Activated CD4-positive, alpha-beta T cell treated with anti-CD3 and anti-CD28 coated beads for 36 hours (primary cell): ENCODE results near the gene LIN7A. TPM values are rescaled to one million over a fixed set of nuclear protein-coding genes. Genes with fewer than 3 reads are reported as not detected.

Experiments
- ATAC-seq: fragments of 200-7000 bp; cut with Tn5 transposase; one replicate; pipeline ENCODE4 v1.10.0; 2021; ENCODE audit warnings: mild to moderate bottlenecking, moderate library complexity
- CTCF ChIA-PET: fragments of 350-600 bp; sonication (Branson Sonifier 250); formaldehyde crosslinking; loops from one replicate; lab custom pipeline; 2021; ENCODE audit warnings: antibody characterized with exemption; lab: Charles Lee
- POLR2A ChIA-PET: fragments of 350-600 bp; sonication (Branson Sonifier 250); formaldehyde crosslinking; loops from one replicate; lab custom pipeline; 2021; ENCODE audit warnings: antibody characterized with exemption, inconsistent platforms; lab: Charles Lee
- DNase-seq: peaks from one replicate; pipeline ENCODE4 v3.0.0-alpha.2; 2020
- H3K27ac Mint-ChIP-seq: one replicate; pipeline ENCODE4 v1.8.0; 2021; ENCODE audit warnings: mixed read lengths
- H3K27me3 Mint-ChIP-seq: one replicate; pipeline ENCODE4 v1.8.0; 2021; ENCODE audit warnings: mixed read lengths
- H3K36me3 Mint-ChIP-seq: one replicate; pipeline ENCODE4 v1.8.0; 2021; ENCODE audit warnings: low read depth, mixed read lengths
- H3K4me1 Mint-ChIP-seq: one replicate; pipeline ENCODE4 v1.8.0; 2021; ENCODE audit warnings: mixed read lengths
- H3K4me3 Mint-ChIP-seq: one replicate; pipeline ENCODE4 v1.8.0; 2021; ENCODE audit warnings: mild to moderate bottlenecking, moderate library complexity, mixed read lengths
- H3K9me3 Mint-ChIP-seq: one replicate; pipeline ENCODE4 v1.8.0; 2021; ENCODE audit warnings: low read depth, mixed read lengths
- intact Hi-C, 2 experiments: fragments of 100-400 bp; cut with DNase I in 1 of 2; cut with micrococcal nuclease in 1 of 2; formaldehyde crosslinking; loops; one replicate each; pipeline versions ENCODE4 v1.14.2 to v1.15.1; 2022 to 2024; cut with DNase I, micrococcal nuclease
- total RNA-seq, 2 experiments: library from RNA; stranded (reverse); gene quantifications; one replicate each; pipeline ENCODE4 v1.2.3, GENCODE V29; 2021

Gene LIN7A
- total RNA-seq, 2 experiments from 2014 or later, result not detected

DNA sequence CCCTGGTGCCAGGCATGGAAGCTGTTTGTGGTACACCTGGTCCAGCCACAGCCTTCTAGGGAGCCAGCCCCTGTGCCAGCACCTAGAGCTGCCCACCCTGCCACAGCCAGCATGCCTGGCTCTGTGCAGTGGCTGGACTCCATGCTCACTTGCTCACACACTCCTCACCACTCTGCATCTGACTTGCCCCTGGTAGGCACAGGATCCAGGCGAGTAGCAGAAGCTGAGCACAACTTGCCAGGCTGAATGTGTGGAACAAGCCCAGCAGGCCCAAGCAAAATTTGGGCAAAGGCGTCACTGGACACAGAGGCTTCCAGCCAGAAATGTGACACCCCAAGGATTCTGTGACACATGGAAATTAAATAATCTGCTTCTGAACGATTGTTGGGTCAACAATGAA is 114.3 kb downstream of the LIN7A start:
- H3K4me1 Mint-ChIP-seq, result no peaks in the 10 kb centered on the region
- DNase-seq (no peak), ATAC-seq (no peak)
- H3K27ac Mint-ChIP-seq, result no peak overlapping the region
- CTCF ChIA-PET, result interaction anchor here (0.6 kb wide), 1 partner anchor 14 kb away, joined by 3 read pairs; no protein-coding TSS in a partner anchor
- POLR2A ChIA-PET, result no interaction called here
- intact Hi-C loops, result no loop called here
- H3K27me3 Mint-ChIP-seq, result no peaks in the 10 kb centered on the region
- H3K36me3 Mint-ChIP-seq, result no peaks in the 10 kb centered on the region
- H3K9me3 Mint-ChIP-seq, result peaks cover 5% of the 10 kb centered on the region
- H3K4me3 Mint-ChIP-seq, result no peak overlapping the region

DNA sequence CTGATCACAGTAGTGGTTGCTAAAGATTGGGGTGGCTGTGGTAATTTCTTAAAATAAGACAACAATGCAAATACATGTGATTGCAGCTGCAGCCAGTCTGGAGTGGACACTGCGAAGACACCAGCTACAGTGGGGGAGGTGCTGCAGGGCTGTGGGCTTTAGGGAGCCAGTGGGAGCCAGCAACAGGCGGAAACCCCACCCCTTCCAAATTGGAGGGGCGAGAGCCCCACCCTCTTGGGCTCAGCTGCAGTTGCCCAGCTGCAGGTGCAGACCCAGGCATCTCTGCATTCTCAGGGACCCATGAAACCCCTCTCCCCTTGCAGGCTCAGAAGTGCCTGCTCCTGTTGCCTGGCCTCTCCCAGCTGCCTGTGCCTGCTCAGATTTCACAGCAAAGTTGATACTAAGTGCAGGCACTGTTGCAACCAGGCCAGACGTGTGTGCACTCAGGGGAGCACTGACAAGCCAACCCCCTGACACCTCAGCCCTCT is 116.2 kb downstream of the LIN7A start:
- no peaks in the 10 kb centered on the region for H3K36me3 Mint-ChIP-seq
- POLR2A ChIA-PET, result no interaction called here
- H3K27ac Mint-ChIP-seq, result no peak overlapping the region

DNA sequence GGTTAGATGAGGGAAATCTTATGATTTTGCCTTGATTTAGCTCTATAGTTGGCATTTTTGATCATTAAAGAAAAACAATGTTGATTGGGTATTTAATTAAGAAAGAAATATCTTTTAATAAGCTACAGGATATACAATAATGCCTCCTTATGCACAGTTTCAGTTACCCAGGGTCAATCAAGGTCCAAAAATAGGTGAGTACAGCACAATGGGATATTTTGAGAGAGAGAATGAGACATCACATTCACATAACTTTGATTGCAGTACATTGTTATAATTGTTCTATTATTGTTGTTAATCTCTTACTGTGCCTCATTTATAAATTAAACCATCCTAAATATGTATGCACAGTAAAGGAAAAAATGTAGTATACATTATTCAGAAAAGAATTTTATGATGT is 118.9 kb downstream of the LIN7A start:
- Mint-ChIP-seq H3K27me3 (no peaks in the 10 kb centered on the region), H3K9me3 (peaks cover 2% of the 10 kb centered on the region), H3K36me3 (no peaks in the 10 kb centered on the region), H3K4me1 (no peaks in the 10 kb centered on the region), H3K4me3 (no peak overlapping the region), H3K27ac (no peak overlapping the region)
- ChIA-PET CTCF (interaction anchor here (0.7 kb wide), 1 partner anchor 510 kb away, joined by 3 read pairs; no protein-coding TSS in a partner anchor), POLR2A (no interaction called here)
- ATAC-seq (no peak), DNase-seq (no peak)
- intact Hi-C loops, result no loop called here

More for the DNA sequence above, 116.2 kb downstream of the LIN7A start:
- Mint-ChIP-seq H3K4me1 (no peaks in the 10 kb centered on the region), H3K9me3 (peaks cover 2% of the 10 kb centered on the region), H3K4me3 (no peak overlapping the region), H3K27me3 (no peaks in the 10 kb centered on the region)
- CTCF ChIA-PET, result interaction anchor here (0.6 kb wide), 1 partner anchor 81 kb away, joined by 4 read pairs; no protein-coding TSS in a partner anchor
- intact Hi-C loops, result no loop called here
- no peak for ATAC-seq
- DNase-seq, result no peak

DNA sequence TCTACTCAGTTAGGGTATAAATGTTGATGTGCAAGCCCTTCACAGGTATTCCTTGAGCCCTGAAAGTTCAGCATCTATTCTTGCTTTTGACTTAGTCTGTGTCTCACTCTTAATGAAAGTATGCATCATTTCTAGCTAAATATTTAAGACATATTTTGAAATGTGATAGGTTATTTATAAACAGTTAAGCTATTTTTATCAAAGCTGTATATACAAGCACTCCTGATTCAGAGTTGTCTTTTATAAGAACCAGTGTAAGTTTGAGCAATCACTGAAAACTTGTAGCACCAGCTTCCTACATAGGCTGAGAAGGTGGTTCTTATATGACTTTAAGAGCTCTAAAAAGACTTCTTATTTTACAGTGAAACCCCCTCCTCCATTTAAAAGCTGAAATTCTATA is 122.4 kb downstream of the LIN7A start:
- H3K4me3 Mint-ChIP-seq, result no peak overlapping the region
- no peaks in the 10 kb centered on the region for H3K36me3 Mint-ChIP-seq
- H3K27me3 Mint-ChIP-seq, result no peaks in the 10 kb centered on the region
- no peak overlapping the region for H3K27ac Mint-ChIP-seq
- H3K4me1 Mint-ChIP-seq, result no peaks in the 10 kb centered on the region
- no peak for DNase-seq
- no peak for ATAC-seq
- CTCF ChIA-PET, result no interaction called here
- intact Hi-C loops, result no loop called here
- POLR2A ChIA-PET, result no interaction called here
- H3K9me3 Mint-ChIP-seq, result peaks cover 2% of the 10 kb centered on the region

DNA sequence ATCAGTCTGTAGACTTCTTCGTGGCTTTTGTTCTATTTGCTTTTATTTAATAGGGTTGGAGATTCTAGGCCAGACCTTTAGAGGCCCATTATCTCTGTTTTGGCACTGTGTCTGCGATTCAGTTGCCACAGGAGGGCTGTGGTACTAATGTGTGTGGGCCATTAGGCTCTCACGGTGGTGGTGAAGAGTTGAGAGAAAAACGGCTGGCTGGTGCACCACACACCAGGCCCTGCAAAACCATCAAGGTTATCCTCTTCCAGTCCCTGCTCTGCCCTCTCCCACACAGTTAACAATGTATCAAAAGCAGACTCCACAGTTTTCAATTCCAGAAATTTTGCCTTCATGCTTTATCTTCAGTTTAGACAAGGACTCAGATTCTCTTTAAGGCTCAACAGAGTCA is 123.3 kb downstream of the LIN7A start:
- intact Hi-C loops, result no loop called here
- DNase-seq, result no peak
- CTCF ChIA-PET, result no interaction called here
- no peaks in the 10 kb centered on the region for H3K27me3 Mint-ChIP-seq
- no peak overlapping the region for H3K27ac Mint-ChIP-seq
- no peaks in the 10 kb centered on the region for H3K9me3 Mint-ChIP-seq
- ATAC-seq, result no peak
- H3K4me3 Mint-ChIP-seq, result no peak overlapping the region
- H3K4me1 Mint-ChIP-seq, result no peaks in the 10 kb centered on the region
- POLR2A ChIA-PET, result no interaction called here
- H3K36me3 Mint-ChIP-seq, result no peaks in the 10 kb centered on the region

DNA sequence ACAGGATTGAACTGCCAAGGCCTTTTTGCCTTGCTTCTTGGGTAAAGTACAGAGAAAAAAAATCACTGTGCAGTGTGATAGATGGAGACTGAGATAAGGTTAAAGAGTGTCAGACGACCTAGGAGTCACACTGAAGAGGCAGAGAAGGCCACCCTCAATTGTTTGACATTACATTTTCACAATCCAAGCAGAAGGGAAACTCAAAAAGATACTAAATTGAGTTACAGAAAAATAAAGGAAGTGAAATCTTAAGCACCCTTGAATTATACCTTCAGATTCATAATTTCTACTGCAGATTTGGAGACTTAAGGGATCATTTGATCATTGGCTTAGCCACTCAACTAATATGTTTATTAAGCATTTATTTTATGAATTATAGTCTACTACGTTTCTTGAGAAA is 123.9 kb downstream of the LIN7A start:
- POLR2A ChIA-PET, result no interaction called here
- Mint-ChIP-seq H3K9me3 (no peaks in the 10 kb centered on the region), H3K27ac (no peak overlapping the region), H3K36me3 (no peaks in the 10 kb centered on the region), H3K4me1 (no peaks in the 10 kb centered on the region), H3K4me3 (no peak overlapping the region), H3K27me3 (no peaks in the 10 kb centered on the region)
- CTCF ChIA-PET, result no interaction called here
- intact Hi-C loops, result no loop called here
- DNase-seq (no peak), ATAC-seq (no peak)

DNA sequence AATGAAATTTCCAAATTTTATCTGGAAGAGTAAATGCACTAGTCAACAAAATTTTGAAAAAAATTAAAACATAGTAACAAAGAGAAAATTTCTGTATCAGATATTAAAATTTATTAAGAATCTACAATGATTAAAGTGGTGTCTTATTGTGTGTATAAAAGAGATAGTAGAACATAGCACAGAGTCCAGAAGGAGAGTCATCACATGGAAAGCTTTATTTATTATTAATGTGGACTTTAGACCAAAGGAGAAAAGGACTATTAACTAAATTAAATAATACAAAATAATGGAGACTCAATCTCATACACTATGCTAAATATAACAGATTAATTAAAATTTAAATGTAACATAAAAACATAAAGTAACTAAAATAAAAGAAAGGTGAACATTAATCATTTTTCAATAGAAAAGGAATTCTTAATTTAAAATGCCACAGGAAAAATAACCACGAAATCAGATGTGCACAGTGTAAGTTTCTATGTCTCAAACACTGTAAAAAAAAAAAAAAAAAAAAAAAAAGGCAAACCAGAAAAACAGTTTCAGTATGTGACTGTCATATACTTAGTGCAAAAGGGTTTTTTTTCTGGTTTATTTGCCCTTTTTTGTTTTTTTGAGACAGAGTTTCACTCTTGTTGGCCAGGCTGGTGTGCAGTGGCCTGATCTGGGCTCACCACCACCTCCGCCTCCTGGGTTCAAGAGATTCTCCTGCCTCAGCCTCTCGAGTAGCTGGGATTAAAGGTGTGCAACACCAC is 125.6 kb downstream of the LIN7A start:
- DNase-seq (no peak), ATAC-seq (no peak)
- Mint-ChIP-seq H3K4me1 (no peaks in the 10 kb centered on the region), H3K36me3 (no peaks in the 10 kb centered on the region), H3K27ac (no peak overlapping the region), H3K9me3 (no peaks in the 10 kb centered on the region), H3K4me3 (no peak overlapping the region), H3K27me3 (no peaks in the 10 kb centered on the region)
- ChIA-PET POLR2A (no interaction called here), CTCF (no interaction called here)
- intact Hi-C loops, result no loop called here

DNA sequence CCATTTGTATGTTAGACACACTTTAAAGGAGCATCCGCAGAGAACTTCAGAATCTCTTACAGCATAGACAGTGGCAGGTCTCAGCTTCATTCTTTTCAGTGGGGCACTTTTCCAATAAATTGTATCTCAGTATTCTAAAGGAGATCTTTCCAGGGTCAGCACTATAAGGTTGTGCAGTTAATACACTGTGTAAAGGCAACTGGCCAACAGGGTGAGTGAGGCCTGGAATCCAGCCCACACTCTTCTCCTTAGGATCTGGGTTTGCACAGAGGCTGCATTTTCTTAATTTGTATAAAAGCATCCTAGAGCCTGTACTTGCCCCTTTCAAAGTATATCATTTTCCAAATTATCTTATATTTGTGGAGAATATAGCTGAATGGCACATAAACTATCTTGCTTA is 126.9 kb downstream of the LIN7A start:
- ATAC-seq (no peak), DNase-seq (no peak)
- CTCF ChIA-PET, result no interaction called here
- intact Hi-C loops, result no loop called here
- Mint-ChIP-seq H3K9me3 (no peaks in the 10 kb centered on the region), H3K36me3 (no peaks in the 10 kb centered on the region), H3K4me3 (no peak overlapping the region), H3K4me1 (no peaks in the 10 kb centered on the region), H3K27me3 (no peaks in the 10 kb centered on the region), H3K27ac (no peak overlapping the region)
- POLR2A ChIA-PET, result no interaction called here

DNA sequence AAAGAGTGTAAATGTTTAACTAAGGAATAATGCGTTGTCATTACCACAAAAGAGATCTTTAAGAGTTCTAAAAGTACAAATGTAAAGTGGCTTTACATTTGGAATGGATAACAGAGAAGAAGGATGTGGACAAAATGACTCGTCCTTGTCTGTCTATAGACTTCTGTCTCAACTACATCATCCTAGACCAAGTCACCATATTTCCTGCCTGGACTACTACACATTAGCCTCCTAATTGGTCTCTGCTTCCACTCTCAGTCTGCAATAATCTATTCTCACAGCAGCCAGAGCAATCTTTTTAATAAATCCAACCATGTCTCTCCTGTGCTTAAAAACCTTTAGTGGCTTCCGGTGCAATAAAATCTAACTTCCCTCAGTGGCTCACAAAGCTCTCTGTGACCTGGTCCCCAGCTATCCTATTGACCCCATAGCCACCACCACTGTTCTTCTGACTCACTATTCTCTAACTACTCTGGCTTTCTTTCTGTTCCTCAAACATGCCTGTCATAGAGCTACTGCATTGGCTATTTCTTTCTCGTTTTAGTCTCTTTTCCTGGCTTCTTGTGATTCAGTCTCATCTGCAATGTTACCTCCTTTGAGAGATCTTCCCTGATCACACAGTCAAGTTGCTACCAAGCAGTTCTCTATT is 130.0 kb downstream of the LIN7A start:
- ChIA-PET CTCF (no interaction called here), POLR2A (no interaction called here)
- ATAC-seq (no peak), DNase-seq (no peak)
- no peaks in the 10 kb centered on the region for H3K36me3 Mint-ChIP-seq
- H3K9me3 Mint-ChIP-seq, result peaks cover 5% of the 10 kb centered on the region
- no peaks in the 10 kb centered on the region for H3K4me1 Mint-ChIP-seq
- H3K27ac Mint-ChIP-seq, result no peak overlapping the region
- H3K27me3 Mint-ChIP-seq, result no peaks in the 10 kb centered on the region
- no peak overlapping the region for H3K4me3 Mint-ChIP-seq
- intact Hi-C loops, result no loop called here

DNA sequence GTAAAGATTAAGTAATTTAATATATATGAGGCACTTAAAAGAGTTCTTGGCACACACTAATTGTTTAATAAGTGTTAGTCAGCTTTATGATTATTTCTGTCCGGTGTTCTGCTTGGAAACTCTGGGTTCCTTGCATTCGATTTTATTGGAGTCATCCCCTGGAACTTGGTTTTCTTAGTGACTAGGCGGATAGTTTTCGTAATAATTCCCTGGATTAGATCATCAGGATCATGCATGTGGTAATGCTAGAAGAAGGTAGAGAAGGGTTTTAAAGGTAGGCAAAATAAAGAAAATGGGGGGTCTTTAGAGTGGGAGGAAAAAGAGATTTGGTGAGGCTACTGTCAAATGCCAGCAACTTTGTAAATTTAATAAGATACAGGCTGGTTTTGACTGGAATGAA is 132.6 kb downstream of the LIN7A start:
- ChIA-PET POLR2A (no interaction called here), CTCF (no interaction called here)
- Mint-ChIP-seq H3K4me1 (no peaks in the 10 kb centered on the region), H3K27ac (no peak overlapping the region), H3K27me3 (no peaks in the 10 kb centered on the region), H3K36me3 (no peaks in the 10 kb centered on the region), H3K9me3 (peaks cover 5% of the 10 kb centered on the region), H3K4me3 (no peak overlapping the region)
- DNase-seq (no peak), ATAC-seq (no peak)
- intact Hi-C loops, result no loop called here

DNA sequence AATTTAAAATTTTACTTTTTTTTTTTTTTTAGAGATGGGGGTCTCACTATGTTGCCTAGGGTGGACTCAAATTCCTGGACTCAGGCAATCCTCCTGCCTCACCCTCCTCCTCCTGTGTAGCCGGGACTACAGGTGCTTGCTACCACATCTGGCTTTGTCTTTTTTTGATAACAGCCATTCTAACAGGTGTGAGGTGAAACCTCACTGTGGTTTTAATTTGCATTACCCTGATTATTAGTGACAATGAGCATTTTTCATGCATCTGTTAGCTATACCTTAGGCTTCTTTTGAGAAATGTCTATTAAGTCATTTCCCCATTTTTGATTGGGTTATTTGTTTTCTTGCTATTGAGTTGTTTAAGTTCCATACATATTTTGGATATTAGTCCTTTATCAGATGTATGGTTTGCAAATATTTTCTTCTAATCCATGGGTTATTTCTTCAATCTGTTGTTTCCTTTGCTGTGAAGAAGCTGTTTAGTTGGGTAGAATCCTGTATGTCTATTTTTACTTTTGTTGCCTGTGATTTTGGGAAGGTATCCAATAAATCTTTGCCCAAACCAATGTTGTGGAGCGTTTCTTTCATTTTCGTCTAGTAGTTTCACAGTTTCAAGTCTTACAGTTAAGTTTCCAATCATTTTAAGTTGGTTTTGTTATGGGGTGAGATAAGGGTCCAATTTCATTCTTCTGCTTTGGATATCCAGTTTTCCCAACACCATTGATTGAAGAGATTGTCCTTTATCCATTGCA is 134.9 kb downstream of the LIN7A start:
- DNase-seq (no peak), ATAC-seq (no peak)
- ChIA-PET POLR2A (no interaction called here), CTCF (no interaction called here)
- H3K36me3 Mint-ChIP-seq, result no peaks in the 10 kb centered on the region
- H3K4me1 Mint-ChIP-seq, result no peaks in the 10 kb centered on the region
- no peaks in the 10 kb centered on the region for H3K27me3 Mint-ChIP-seq
- intact Hi-C loops, result no loop called here
- H3K4me3 Mint-ChIP-seq, result no peak overlapping the region
- peaks cover 5% of the 10 kb centered on the region for H3K9me3 Mint-ChIP-seq
- no peak overlapping the region for H3K27ac Mint-ChIP-seq
